ENCODE results near the gene TMEM243.

Gene TMEM243

GRCh38 chr7:87155788-87156187 is 63.7 kb downstream of the TMEM243 start:
- Histone ChIP-seq H3K4me1 (ENCODE audit: control insufficient read depth, insufficient read depth, low read length) (peaks cover 44% of the 10 kb centered on the region), H3K27me3 (replicated peaks; ENCODE audit: control insufficient read depth, insufficient read depth, low read length) (no peaks in the 10 kb centered on the region), H3K9me3 (ENCODE audit: control insufficient read depth, low read length) (no peaks in the 10 kb centered on the region), H3K4me3 (ENCODE audit: low read length) (peak overlapping the region; percentile 64), H3K36me3 (ENCODE audit: control insufficient read depth, insufficient read depth, low read length, severe bottlenecking) (no peaks in the 10 kb centered on the region), H3K9ac (ENCODE audit: low read length) (no peak overlapping the region)
- no peak for DNase-seq (ENCODE audit: low read depth)

- no peaks in the 10 kb centered on the region for H3K9me3 ChIP-seq (ENCODE audit: control insufficient read depth, low read length)
- DNase-seq (ENCODE audit: low read depth): peak; percentile 23
- peaks cover 44% of the 10 kb centered on the region for H3K4me1 ChIP-seq (ENCODE audit: control insufficient read depth, insufficient read depth, low read length)
- no peaks in the 10 kb centered on the region for H3K36me3 ChIP-seq (ENCODE audit: control insufficient read depth, insufficient read depth, low read length, severe bottlenecking)
- no peaks in the 10 kb centered on the region for H3K27me3 ChIP-seq (replicated peaks; ENCODE audit: control insufficient read depth, insufficient read depth, low read length)
- H3K9ac ChIP-seq (ENCODE audit: low read length): peak overlapping the region; percentile 98
- H3K4me3 ChIP-seq (ENCODE audit: low read length): peak overlapping the region; percentile 84
These were observed 65.0 kb downstream of the TMEM243 start for GRCh38 chr7:87154569-87154968.

DNA sequence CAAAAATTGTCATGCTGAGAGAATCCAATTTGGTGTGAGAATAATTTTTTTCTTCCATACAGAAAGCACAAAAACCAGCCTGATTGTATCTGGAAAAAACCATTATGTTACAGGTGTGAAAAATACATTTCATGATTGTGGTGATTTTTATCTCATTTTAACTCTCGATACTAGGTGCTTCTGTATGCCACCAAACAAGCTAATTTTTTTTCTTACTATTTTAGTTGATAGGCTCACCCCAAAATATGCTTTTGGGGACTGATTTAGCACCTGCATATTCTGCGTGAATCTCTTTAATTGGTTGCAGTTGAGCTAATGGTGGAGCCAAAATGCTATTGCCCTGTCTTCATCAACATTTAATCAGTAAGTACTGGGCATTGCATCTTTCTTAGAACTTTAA is 65.4 kb downstream of the TMEM243 start:
- Histone ChIP-seq H3K27me3 (replicated peaks; ENCODE audit: control insufficient read depth, insufficient read depth, low read length) (no peaks in the 10 kb centered on the region), H3K36me3 (ENCODE audit: control insufficient read depth, insufficient read depth, low read length, severe bottlenecking) (no peaks in the 10 kb centered on the region), H3K4me1 (ENCODE audit: control insufficient read depth, insufficient read depth, low read length) (peaks cover 44% of the 10 kb centered on the region), H3K9ac (ENCODE audit: low read length) (peak overlapping the region; percentile 98), H3K9me3 (ENCODE audit: control insufficient read depth, low read length) (no peaks in the 10 kb centered on the region), H3K4me3 (ENCODE audit: low read length) (peak overlapping the region; percentile 84)
- DNase-seq (ENCODE audit: low read depth): no peak

DNA sequence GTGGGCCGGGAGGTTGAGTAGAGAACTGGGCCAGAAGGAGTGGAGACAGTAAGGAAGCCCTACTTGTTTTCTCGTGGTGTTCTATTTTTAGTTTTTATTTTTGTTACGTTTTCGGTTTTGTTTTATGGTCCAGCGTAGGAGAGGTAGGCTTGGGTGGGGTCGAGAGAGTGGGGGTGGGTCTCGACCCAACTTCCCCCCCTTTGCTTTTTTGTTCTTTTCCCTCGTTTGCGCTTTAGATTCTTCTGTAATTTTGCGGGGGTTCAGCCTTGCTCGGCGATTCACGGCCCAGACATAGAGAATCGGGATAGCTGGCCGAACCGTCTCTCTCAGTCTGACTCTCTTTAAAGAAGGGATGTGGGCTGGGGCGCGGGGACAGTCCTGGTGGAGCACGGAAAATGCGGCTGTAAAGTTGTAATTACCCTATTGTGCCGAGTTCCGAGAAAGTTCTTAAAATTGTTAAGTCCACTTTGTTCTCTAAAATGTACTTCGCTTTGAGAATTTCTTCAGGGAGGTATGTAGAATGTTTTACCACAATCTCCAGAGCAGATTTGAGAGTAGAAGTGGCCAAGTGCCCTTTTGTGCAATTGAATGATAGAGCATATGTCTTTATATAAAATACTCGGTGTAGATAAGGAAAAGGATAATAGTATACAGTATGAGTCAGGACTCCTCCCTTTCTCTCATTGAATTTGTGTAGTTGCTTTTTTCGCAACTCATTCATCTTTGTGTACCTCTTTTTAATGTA is 66.5 kb downstream of the TMEM243 start:
- Histone ChIP-seq H3K27me3 (replicated peaks; ENCODE audit: control insufficient read depth, insufficient read depth, low read length) (no peaks in the 10 kb centered on the region), H3K36me3 (ENCODE audit: control insufficient read depth, insufficient read depth, low read length, severe bottlenecking) (no peaks in the 10 kb centered on the region), H3K9me3 (ENCODE audit: control insufficient read depth, low read length) (no peaks in the 10 kb centered on the region), H3K9ac (ENCODE audit: low read length) (peak overlapping the region; percentile 98), H3K4me3 (ENCODE audit: low read length) (peak overlapping the region; percentile 84), H3K4me1 (ENCODE audit: control insufficient read depth, insufficient read depth, low read length) (peaks cover 44% of the 10 kb centered on the region)
- DNase-seq (ENCODE audit: low read depth): peak; percentile 65

GRCh38 chr7:87152112-87152896 is 67.2 kb downstream of the TMEM243 start, which contains the start of gene DMTF1:
TSS of gene DMTF1 (plus strand) at chr7:87152453. CDS start at chr7:87164942, 12,489 bp downstream.
- no peaks in the 10 kb centered on the region for H3K9me3 ChIP-seq (ENCODE audit: control insufficient read depth, low read length)
- peak within 1 kb of the TSS; percentile 84 for H3K4me3 ChIP-seq (ENCODE audit: low read length)
- H3K9ac ChIP-seq (ENCODE audit: low read length): peak within 1 kb of the TSS; percentile 98
- no peaks in the 10 kb centered on the region for H3K36me3 ChIP-seq (ENCODE audit: control insufficient read depth, insufficient read depth, low read length, severe bottlenecking)
- no peaks in the 10 kb centered on the region for H3K27me3 ChIP-seq (replicated peaks; ENCODE audit: control insufficient read depth, insufficient read depth, low read length)
- DNase-seq (ENCODE audit: low read depth): peak; percentile 98
- peaks cover 42% of the 10 kb centered on the region for H3K4me1 ChIP-seq (ENCODE audit: control insufficient read depth, insufficient read depth, low read length)

- Histone ChIP-seq H3K27me3 (replicated peaks; ENCODE audit: control insufficient read depth, insufficient read depth, low read length) (no peaks in the 10 kb centered on the region), H3K9ac (ENCODE audit: low read length) (peak overlapping the region; percentile 98), H3K9me3 (ENCODE audit: control insufficient read depth, low read length) (no peaks in the 10 kb centered on the region), H3K4me3 (ENCODE audit: low read length) (peak overlapping the region; percentile 84), H3K36me3 (ENCODE audit: control insufficient read depth, insufficient read depth, low read length, severe bottlenecking) (no peaks in the 10 kb centered on the region), H3K4me1 (ENCODE audit: control insufficient read depth, insufficient read depth, low read length) (peaks cover 36% of the 10 kb centered on the region)
- no peak for DNase-seq (ENCODE audit: low read depth)
These were observed 67.8 kb downstream of the TMEM243 start for GRCh38 chr7:87151729-87152111.

DNA sequence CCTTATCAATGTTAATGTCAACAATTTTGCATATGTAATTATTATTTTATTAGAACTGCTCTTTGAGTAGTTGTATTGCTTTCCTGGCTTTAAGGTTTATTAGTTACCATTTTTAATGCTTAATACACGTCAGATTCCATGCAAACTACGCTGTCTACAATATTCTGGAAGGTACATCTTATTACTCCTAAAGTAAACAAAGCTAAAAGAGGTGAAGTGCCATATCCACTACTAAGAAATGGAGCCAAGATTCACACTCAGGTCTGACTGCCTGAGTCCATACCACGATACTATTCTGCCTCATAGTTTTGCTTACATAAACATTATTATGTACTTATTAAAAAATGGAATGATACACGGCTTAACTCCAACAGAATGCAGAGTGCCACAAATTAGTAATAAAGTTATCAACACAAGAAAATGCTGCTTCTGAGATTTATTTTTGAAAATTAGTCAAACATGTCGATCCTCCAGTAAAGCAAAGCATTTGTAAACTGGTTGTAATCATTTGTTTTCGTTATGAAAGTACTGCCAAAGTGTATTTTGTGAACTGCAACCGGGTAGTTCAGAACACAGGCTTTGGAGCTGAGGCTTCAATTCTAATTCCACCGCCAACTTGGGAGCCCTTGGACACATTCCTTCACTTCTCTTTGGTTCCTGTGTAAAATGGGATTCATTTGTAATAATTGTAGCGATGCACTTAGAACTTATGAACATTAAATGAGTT is 68.4 kb downstream of the TMEM243 start:
- DNase-seq (ENCODE audit: low read depth): peak; percentile 19
- Histone ChIP-seq H3K27me3 (replicated peaks; ENCODE audit: control insufficient read depth, insufficient read depth, low read length) (no peaks in the 10 kb centered on the region), H3K9ac (ENCODE audit: low read length) (peak overlapping the region; percentile 98), H3K4me1 (ENCODE audit: control insufficient read depth, insufficient read depth, low read length) (peaks cover 31% of the 10 kb centered on the region), H3K4me3 (ENCODE audit: low read length) (peak overlapping the region; percentile 84), H3K36me3 (ENCODE audit: control insufficient read depth, insufficient read depth, low read length, severe bottlenecking) (no peaks in the 10 kb centered on the region), H3K9me3 (ENCODE audit: control insufficient read depth, low read length) (no peaks in the 10 kb centered on the region)

DNA sequence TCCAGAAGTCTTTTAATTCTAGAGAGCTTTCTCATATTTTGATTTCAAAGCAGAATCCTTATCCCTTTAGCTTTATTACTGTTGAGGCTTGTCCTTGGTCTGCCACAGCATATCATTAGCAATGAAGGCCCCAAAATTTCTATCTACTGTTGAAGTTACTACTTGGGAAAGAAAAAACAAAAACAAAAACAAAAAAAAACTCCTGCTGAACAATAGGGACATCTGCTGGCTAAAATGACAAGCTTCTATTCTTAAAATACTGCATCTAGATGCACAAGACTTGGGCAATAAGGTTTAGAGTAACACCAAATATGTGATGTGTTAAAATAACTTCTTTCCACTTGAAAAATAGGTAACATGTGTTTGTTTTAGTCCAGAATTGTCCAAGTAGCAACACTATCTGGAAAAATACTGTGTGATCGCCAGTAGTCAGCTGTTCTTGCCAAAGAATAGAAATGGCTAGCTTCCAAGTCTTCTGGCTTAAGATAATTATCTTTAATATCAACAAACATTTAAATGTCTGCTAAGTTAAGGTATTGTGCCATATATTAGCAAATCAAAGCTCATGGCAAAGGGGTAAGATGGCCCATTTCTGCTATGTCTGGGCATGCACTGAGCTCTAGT is 71.1 kb downstream of the TMEM243 start:
- no peaks in the 10 kb centered on the region for H3K36me3 ChIP-seq (ENCODE audit: control insufficient read depth, insufficient read depth, low read length, severe bottlenecking)
- DNase-seq (ENCODE audit: low read depth): peak; percentile 83
- peak overlapping the region; percentile 18 for H3K9ac ChIP-seq (ENCODE audit: low read length)
- peaks cover 9% of the 10 kb centered on the region for H3K4me1 ChIP-seq (ENCODE audit: control insufficient read depth, insufficient read depth, low read length)
- H3K4me3 ChIP-seq (ENCODE audit: low read length): no peak overlapping the region
- no peaks in the 10 kb centered on the region for H3K9me3 ChIP-seq (ENCODE audit: control insufficient read depth, low read length)
- H3K27me3 ChIP-seq (replicated peaks; ENCODE audit: control insufficient read depth, insufficient read depth, low read length): no peaks in the 10 kb centered on the region

GRCh38 chr7:87147500-87147899 is 72.0 kb downstream of the TMEM243 start:
- Histone ChIP-seq H3K4me3 (ENCODE audit: low read length) (no peak overlapping the region), H3K36me3 (ENCODE audit: control insufficient read depth, insufficient read depth, low read length, severe bottlenecking) (no peaks in the 10 kb centered on the region), H3K4me1 (ENCODE audit: control insufficient read depth, insufficient read depth, low read length) (peaks cover 9% of the 10 kb centered on the region), H3K27me3 (replicated peaks; ENCODE audit: control insufficient read depth, insufficient read depth, low read length) (no peaks in the 10 kb centered on the region), H3K9ac (ENCODE audit: low read length) (no peak overlapping the region), H3K9me3 (ENCODE audit: control insufficient read depth, low read length) (no peaks in the 10 kb centered on the region)
- DNase-seq (ENCODE audit: low read depth): no peak

GRCh38 chr7:87146740-87147386 is 72.7 kb downstream of the TMEM243 start:
- Histone ChIP-seq H3K4me3 (ENCODE audit: low read length) (no peak overlapping the region), H3K4me1 (ENCODE audit: control insufficient read depth, insufficient read depth, low read length) (peaks cover 10% of the 10 kb centered on the region), H3K27me3 (replicated peaks; ENCODE audit: control insufficient read depth, insufficient read depth, low read length) (no peaks in the 10 kb centered on the region), H3K9me3 (ENCODE audit: control insufficient read depth, low read length) (no peaks in the 10 kb centered on the region), H3K9ac (ENCODE audit: low read length) (no peak overlapping the region), H3K36me3 (ENCODE audit: control insufficient read depth, insufficient read depth, low read length, severe bottlenecking) (no peaks in the 10 kb centered on the region)
- DNase-seq (ENCODE audit: low read depth): no peak

Measured in adipocyte (in vitro differentiated cells).